GM10847 (cell line): ENCODE results near the gene CD55.

ENCODE experiments used
- POLR2A ChIP-seq: IDR thresholded peaks from 2 replicates; pipeline ENCODE4 v1.6.1; 2011; ENCODE audit not compliant: insufficient read length; ENCODE audit errors: extremely low read depth

Gene CD55

DNA sequence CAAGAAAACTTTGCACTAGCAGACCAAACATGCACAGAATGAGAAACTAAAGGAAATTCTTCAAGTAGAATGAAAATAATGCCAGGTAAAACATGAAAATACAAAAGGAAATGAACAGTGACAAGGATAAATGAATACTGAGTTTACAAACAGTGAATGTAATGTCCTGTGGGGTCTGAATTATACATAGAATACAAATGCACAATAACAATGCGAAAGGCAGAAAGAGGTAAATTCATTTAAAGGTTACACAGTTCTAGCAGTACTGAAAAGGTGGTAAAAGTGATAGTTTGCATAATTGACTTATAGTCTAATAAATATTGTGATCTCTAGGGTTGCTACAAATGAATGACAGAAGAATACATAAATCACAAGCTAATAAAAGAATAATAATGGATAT, 12.9 kb downstream of the CD55 start:
- TF ChIP-seq POLR2A: no peak

DNA sequence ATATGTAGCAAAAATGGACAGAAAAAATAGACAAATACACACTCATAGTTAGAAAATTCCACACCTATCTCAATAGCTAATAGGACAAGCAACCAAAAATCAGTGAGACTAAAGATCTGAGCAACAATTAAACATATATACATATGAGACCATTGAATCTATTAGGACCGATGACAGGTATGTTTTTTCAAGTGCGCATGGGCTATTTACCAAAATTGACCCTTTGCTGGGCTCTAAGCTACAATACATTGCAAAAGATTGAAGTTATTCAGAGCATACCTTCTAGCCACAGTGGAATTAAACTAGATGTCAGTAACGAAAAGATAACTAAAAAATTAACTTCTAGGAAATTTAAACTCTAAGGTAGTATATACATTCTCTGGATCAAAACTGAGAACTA, 13.7 kb downstream of the CD55 start:
- no peak for TF ChIP-seq POLR2A

DNA sequence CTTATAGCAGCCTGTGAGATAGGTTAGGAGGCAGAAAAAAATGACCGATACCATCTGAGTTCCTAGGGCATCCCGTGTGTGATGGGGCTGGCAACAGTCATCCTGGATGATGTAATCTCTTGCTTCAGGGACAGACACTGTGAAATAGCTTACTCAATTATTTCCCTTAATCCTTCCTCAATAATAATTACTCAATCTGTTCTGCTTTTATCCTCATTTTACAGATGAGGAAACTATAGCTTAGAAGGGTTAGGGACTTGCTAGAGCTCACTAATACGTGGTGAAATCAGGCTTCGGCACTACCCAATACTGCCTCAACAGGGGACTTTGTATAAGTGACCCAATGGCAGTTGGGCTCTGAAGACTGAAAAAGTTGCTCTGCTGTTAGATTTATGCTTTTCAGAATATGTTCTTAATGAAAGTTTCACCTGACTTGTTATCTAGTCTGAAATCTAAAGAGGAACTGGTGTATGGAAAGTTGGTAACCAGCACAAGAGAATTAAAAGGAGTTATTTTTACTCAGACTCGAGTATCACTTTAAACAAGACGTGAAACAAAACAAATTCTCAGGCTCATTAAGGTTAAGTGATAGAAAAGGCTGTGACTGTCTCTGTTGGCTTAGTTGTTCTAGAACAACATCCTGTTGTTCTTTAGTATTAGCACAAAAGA, 14.4 kb downstream of the CD55 start:
- TF ChIP-seq POLR2A: no peak

DNA sequence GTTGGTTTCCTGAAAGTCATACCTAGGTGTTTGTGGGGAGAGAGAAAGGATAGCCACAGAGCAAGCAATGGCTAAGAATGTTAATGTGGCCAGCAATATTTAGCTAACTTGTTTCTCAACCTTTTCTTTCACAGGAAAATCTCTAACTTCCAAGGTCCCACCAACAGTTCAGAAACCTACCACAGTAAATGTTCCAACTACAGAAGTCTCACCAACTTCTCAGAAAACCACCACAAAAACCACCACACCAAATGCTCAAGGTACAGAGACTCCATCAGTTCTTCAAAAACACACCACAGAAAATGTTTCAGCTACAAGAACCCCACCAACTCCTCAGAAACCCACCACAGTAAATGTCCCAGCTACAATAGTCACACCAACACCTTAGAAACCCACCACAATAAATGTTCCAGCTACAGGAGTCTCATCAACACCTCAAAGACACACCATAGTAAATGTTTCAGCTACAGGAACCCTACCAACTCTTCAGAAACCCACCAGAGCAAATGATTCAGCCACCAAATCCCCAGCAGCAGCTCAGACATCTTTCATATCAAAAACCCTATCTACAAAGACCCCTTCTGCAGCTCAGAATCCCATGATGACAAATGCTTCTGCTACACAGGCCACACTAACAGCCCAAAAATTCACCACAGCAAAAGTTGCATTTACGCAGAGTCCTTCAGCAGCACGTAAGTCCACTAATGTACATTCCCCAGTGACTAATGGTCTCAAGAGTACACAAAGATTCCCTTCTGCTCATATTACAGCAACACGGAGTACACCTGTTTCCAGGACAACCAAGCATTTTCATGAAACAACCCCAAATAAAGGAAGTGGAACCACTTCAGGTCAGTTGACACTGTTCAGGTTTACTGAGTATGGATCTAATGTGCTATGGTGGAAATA, 15.3 kb downstream of the CD55 start:
- no peak for TF ChIP-seq POLR2A

DNA sequence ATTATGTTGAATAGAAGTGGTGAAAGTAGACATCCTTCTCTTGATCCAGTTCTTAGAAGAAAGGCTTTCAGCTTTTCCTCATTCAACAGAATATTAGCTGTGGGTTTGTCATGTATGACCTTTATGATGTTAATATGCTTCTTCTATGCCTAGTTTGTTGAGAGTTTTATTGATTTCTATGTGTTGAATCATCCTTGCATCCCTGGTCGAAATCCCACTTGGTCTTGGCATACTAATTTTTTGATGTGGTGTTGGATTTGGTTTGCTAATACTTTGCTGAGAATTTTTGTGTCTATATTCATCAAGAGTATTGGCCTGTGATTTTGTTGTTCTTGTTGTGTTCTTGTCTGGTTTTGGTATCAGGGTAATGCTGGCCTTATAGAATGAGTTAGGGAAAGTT, 20.9 kb downstream of the CD55 start:
- TF ChIP-seq POLR2A: no peak

DNA sequence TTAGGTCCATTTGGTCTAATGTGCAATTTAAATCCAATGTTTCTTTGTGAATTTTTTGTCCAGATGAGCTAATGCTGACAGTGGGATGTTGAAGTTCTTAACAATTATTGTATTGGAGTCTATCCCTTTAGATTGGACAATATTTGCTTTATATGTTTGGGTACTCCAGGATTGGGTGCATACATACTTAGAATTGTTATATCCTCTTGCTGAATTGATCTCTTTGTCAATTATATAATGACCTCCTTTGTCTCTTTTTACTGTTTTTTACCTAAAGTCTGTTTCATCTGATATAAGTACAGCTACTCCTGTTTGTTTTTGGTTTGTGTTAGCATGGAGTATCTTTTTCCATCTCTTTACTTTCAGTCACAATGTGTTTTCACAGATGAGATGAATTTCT, 22.2 kb downstream of the CD55 start:
- no peak for TF ChIP-seq POLR2A

DNA sequence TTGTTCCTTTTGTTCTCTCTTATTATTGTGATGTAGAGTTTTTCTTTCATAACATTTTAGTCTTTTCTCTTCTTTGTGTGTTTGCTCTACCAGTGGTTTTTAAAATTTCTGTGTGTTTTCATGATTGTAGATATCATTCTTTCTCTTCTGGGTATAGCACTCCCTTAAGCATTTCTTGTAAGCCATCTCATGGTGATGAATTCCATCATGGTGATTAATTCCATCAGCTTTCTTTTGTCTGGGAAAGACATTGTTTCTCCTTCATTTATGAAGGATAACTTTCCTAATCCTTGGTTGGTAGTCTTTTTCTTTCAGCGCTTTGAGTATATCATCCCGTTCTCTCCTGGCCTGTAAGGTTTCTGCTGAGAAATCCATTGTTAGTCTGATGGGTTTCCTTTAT, 22.7 kb downstream of the CD55 start:
- TF ChIP-seq POLR2A: no peak

DNA sequence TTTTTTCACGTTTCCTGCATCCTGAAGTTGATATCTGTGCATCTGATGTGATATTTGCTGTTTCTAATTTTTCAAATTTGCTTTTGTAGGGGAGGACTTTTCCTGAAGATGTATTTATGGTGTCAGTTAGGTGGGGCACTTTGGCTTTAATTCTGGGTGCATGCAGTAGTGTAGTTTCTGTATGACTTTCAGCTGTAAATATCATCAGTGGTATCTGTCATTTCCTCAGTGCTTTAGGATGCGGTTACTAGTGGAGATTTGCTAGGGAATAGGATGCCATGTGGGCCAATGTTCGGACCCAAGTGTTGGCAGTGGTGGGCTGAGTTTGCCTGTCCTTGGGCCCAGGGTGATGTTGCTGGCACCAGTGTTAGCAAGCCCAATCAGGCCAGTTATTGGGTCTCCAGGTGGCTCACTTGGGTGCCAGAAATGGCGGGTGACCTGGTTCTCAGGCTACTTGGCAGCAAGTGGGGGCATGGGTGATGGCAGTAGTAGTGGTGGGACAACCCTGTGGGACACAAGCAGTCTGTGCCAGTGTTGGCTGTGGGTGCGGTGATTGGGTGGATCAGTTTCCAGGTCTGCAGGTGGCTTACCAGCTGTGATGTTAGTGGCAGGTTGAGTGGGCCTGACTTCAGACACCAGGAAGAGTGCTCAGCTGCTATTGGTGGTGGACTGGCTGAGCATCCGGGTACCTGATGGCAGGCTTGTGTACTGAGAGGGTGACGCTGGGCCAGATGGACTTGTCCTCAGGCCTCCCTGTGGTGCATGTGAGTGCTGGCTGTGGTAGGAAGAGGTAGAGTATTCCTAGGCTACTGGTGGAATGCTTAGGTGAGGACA, 24.4 kb downstream of the CD55 start:
- no peak for TF ChIP-seq POLR2A

DNA sequence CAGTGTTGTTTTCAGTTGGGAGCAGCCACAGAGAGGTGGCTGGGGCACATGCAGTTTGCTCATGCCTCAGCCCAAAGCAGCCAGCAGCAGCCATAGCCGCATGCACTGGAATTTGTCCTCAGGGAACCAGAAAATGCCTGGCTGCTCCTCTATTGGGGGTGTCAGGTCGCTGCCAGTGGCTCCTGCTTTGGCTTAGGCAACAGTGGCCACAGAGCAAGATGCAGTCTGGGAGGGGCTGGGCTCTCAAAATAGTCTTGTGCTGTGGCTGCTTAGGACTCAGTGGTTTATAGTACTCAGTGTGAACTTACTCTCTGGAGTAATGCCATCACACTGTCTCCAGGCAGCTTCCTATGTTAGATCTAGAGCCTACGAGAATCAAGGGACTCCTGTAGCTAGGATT, 25.0 kb downstream of the CD55 start:
- no peak for TF ChIP-seq POLR2A

DNA sequence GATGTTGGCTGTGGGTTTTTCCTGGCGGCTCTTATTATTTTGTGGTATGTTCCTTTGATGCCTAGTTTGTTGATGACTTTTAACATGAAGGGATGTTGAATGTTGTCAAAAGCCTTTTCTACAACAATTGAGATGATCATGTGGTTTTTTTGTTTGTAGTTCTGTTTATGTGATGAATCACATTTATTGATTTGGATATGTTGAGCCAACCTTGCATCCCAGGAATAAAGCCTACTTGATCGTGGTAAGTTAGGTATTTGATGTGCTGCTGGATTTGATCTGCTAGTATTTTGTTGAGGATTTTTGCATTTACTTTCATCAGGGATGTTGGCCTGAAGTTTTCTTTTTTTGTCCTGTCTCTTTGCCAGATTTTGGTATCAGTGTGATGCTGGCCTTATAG, 28.5 kb downstream of the CD55 start:
- TF ChIP-seq POLR2A: no peak

DNA sequence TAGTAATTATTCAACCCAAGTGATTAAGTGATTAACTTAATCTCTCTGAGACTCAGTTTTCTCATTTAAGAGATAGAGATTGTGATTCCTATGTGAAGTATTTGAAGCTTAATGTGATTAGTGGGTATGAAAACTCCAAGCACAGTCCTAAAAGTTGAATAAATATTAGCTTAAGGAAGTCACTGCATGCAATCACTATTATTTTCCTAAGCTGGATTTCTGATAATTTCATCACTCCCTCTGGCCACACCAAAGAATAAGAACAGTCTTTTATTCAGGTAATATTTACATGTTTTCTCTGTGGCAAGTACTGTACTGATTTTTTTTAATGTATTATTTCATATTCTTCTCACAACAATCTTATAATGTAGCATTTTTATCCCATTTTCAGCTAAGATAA, 31.1 kb downstream of the CD55 start:
- TF ChIP-seq POLR2A: no peak

DNA sequence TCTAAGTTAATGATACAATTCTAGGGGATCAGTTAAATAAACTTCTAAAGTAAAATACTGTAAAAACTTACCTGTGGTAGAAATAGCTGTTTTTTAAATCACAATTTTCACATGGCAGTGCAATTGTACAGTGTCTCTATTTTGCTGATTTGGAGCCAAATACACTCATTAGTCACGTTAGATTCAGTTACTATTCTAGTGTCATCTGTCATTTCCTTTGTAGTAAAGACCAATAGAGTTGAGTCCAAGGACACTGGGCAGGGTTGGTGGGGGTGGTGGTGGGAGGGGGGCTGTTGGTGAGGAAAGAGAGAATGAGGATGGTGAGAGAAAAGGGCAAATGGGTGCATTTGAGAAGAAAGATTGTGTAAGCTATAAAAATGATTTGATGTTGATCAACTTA, 33.6 kb downstream of the CD55 start:
- TF ChIP-seq POLR2A: no peak

DNA sequence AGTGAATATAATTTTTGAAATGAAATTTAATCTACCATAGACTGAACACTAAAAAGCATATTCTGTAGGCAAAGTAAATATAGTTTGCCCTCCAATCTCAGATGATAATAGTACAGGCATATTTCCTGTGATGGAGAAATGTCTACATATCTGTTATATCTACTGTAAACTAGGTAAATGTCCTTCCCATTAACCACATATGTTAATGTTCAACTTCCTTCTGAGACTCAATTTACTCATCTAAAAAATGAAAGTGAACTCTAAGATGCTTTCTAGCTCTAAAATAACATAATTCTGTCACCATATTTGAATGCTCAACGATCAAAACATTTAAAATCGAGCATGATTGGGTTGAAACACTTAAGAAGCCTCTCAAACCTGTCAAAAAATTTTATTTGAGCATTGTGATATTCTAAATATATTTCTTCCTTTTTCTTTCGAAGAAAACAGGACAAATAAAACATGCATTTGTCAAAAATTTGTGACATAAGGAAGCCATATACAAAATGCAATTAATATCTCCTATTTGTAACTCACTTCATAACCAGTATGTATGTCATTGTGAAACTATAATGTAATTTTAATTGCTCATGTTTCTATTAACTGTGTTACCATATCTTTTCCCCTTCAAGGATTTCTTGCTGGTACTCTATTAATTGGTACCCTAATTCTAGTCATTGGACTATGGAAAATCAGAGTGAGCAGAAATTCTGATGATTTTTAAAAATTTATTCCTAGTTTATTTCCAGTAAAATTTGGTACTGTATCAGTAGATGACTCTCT, 34.2 kb downstream of the CD55 start:
- TF ChIP-seq POLR2A: no peak

DNA sequence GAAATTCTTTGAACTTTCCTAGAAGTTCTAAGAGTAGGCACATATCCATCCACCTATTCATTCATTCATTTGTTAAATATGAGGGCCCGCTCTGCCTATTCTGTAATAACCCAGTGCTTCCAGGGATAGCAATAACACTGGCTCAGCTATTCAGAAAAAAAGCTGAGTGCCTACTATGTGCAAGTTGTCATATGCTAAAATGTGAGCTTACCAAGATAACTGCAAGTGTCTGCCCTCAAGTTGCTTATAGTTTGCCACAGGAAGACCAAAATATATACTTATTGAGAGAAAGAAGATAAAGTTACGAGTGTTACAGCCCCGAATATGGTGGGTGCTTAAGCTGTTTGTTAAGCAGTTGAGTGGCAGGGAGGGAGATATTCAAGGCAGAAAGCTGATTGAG, 39.6 kb downstream of the CD55 start:
- TF ChIP-seq POLR2A: no peak

DNA sequence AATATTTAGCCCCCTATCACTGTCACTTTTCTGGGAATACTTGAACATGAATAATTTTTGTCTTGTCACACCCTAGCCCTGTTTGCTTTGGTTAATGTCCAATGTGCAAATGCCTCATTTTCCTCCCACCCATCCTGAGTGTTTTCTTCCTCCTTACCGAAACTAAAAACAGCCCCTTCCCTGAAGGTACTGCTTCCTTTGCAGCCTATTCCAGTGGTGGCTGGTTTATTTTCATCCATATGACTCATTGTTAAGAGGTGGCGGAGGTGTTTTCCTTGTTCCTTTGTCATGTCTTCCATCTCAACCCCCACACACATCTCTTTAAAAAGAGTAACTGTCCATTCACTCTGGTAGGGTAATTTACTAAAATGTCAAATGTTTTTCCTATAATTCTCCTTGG, 40.4 kb downstream of the CD55 start:
- TF ChIP-seq POLR2A: no peak
